ENCODE data around the gene LMTK2. TPM values are rescaled to one million over a fixed set of nuclear protein-coding genes. Genes with fewer than 3 reads are reported as not detected.

Gene LMTK2
- total RNA-seq, 1 donor = 11.2 TPM

DNA sequence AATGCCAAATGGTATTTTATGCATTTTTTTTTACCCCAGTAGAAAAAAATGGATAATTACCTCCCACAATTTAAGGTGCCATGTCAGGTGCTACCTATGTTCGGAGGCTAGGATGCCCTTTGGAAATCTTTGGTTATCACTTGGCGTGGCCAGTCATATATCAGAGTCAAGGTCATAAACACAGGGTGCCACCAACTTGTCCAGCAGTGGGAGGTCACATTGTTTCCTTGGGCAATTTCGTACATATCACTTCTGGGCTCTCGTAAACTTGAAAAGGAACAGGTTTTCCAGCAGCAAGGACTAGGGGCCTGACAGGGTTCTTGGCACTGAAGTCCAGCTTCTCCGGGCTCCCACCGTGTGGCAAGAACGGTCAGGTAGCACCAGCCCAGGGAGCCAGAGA lies 56.6 kb downstream of the LMTK2 start:
- no peak overlapping the region for H3K4me3 ChIP-seq (ENCODE audit: low read depth, low read length)
- TF ChIP-seq, protein P1, sequence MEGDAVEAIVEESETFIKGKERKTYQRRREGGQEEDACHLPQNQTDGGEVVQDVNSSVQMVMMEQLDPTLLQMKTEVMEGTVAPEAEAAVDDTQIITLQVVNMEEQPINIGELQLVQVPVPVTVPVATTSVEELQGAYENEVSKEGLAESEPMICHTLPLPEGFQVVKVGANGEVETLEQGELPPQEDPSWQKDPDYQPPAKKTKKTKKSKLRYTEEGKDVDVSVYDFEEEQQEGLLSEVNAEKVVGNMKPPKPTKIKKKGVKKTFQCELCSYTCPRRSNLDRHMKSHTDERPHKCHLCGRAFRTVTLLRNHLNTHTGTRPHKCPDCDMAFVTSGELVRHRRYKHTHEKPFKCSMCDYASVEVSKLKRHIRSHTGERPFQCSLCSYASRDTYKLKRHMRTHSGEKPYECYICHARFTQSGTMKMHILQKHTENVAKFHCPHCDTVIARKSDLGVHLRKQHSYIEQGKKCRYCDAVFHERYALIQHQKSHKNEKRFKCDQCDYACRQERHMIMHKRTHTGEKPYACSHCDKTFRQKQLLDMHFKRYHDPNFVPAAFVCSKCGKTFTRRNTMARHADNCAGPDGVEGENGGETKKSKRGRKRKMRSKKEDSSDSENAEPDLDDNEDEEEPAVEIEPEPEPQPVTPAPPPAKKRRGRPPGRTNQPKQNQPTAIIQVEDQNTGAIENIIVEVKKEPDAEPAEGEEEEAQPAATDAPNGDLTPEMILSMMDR (IDR thresholded peaks at IDR 0.05; ENCODE audit: insufficient read depth, low read depth, low read length) = no peak
- DNase-seq (ENCODE audit: low read depth) = no peak

DNA sequence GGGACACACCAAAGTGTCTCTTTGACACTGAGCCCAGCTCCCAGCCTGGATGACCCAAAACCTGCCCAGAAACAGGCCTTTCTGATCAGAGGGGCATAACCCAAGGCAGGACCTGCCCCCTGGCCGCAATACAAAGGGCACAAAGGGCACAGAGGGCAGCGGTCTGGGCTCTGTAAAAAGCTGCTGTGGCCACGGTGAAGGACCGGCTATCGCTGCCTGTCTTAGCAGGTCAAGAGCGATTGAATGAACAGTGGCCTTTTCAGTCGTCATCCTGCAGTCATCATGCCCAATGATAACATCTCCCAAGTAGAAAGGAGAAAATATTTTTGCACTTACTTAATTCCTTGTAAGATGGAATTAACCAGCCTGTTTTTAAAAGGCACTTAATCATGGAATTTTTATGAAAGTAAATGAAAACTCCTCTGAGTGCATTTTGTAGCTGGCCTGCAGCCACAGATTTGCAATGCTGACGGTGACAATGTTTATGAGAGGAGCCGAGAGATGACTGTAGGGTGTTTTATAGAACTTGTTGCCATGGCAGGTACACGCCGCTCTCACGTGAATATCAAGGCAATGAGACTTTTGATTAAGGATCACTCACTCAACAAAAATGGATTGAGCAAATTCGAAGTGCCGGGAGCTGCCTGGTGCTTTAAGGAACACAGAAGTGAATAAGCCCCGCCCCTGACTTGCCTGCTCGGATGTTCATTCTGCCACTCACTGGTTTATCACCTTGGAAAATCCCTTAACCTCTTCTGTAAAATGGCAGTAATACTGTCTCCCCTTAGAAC lies 57.2 kb downstream of the LMTK2 start:
- TF ChIP-seq, protein P1 (IDR thresholded peaks at IDR 0.05; ENCODE audit: insufficient read depth, low read depth, low read length) = no peak
- H3K4me3 ChIP-seq (ENCODE audit: low read depth, low read length) = peak overlapping the region; percentile 21
- DNase-seq (ENCODE audit: low read depth) = peak; percentile 64

DNA sequence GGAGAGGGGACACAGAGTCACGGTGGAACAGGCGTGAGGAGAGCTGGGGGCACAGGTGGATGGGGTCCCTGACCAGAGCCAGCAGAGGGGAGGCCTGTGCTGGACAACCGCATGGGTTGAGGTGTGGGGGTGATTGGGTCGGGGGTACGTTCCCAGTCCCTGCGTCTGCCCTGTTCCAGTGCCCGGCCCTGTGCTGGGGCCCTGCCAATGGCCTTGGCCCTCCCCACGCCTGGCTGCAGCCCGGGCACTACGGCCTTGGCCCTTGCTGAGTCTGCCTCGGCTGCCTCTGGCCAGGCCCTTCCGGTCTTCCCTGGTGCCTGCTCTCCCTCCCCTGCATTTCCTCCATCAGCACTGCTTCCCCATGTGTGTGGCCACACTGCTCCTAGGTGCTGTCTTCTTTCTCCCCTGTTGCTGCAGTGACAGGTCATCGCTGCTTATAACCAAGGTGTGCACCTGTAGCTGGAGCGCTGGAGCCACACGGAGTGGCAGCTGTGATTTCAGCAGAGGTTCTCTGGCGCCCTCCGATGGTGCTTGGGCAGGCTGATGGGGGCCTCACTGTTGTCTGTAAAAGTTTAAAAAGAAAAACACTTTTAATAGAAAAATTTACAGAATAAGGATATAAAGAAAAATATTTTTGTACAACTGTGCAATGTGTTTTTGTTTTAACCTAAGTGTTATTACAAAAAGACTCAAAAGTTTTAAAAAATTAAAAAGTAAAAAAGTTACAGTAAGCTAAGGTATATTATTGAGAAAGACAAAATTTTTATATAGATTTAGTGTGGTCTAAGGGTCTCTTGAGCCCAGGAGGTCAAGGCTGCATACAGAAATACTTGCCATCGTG lies 59.4 kb downstream of the LMTK2 start:
- TF ChIP-seq, protein P1 (IDR thresholded peaks at IDR 0.05; ENCODE audit: insufficient read depth, low read depth, low read length) = peak; percentile 71
- peak; percentile 30 for DNase-seq (ENCODE audit: low read depth)
- H3K4me3 ChIP-seq (ENCODE audit: low read depth, low read length) = no peak overlapping the region

DNA sequence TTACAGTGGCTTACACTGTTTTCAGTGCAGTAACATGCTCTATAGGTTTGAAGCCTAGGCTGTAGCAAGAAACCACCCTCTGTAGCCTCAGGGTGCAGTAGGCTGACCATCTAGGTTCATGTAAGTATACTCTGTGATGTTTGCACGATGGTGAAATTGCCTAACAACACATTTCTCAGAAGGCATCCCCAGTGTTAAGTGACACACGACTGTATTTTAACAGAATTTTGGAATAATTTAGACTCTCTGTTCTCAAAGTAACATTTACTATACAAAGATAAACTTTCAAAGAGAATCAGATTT lies 60.0 kb downstream of the LMTK2 start:
- TF ChIP-seq, protein P1 (IDR thresholded peaks at IDR 0.05; ENCODE audit: insufficient read depth, low read depth, low read length) = no peak
- no peak overlapping the region for H3K4me3 ChIP-seq (ENCODE audit: low read depth, low read length)
- no peak for DNase-seq (ENCODE audit: low read depth)

DNA sequence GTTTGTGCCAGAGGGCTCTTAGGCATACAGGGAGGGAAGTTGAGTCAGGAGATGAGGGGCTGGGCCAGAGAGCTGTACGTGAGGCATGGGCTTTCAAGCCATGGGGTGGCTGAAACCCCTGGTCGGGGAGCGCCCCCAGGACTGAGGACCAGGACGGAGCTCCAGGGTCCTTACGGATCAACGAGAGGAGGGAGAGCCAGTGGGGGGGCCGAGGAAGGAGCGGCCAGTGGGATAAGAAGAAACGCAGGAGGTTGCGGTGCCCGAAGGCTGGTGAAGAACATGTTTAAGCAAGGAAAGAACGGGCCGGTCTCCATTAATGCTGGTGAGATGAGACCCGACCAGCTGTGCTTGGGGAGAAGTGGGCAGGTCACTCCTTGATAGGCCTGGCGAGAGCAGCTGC lies 61.0 kb downstream of the LMTK2 start:
- no peak overlapping the region for H3K4me3 ChIP-seq (ENCODE audit: low read depth, low read length)
- no peak for DNase-seq (ENCODE audit: low read depth)
- TF ChIP-seq, protein P1 (IDR thresholded peaks at IDR 0.05; ENCODE audit: insufficient read depth, low read depth, low read length) = no peak

DNA sequence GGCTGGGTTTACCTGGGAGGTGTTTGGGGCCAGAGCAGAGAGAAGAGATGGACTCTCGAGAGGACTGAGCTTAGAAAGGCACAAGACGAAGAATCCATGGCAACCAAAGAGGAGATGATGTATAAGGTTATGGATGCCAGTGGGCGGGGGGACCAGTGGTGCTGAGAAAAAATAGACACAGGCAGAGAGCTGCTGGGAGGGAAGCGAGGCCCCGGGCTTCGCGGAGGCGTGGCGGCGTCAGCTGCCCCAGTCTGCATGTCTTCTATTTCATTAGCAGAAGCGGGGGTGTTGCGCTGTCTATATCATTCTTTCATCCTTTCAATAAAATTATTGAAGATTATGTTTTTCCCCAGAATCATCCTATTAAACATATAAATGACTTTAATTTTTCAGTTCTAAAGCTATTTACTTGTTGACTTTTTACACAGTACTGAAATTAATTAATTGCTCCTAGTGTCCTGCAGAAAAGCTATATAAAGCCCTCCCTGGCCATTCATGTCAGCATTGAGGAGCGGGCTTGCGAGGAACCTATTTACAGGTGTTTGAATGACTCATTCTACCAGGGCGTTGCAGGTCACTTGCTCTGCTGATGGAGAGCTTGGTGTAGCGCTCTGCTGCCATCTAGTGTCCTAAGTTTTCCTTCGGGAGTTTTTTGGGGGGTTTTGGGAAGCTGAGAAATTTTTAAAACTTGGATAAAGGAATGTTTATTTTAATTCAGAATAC lies 61.7 kb downstream of the LMTK2 start:
- DNase-seq (ENCODE audit: low read depth) = peak; percentile 67
- TF ChIP-seq, protein P1 (IDR thresholded peaks at IDR 0.05; ENCODE audit: insufficient read depth, low read depth, low read length) = peak; percentile 78
- H3K4me3 ChIP-seq (ENCODE audit: low read depth, low read length) = no peak overlapping the region
